GM19328 (cell line): ENCODE measurements around the gene PSMC1.
A peak's percentile ranks its signal among the peaks of the same experiment; 100 is the strongest.
"Not testable (repeated sequence)": the region's sequence is repeated elsewhere in the genome, so short reads cannot be mapped to it uniquely, and the experiment has no call there.

Experiments
- ATAC-seq: cut with Tn5 transposase; IDR thresholded peaks from one replicate; pipeline ENCODE4 v1.9.1; 2021; ENCODE audit warnings: mild to moderate bottlenecking, moderate library complexity; ENCODE audit not compliant: unreplicated experiment

PSMC1 gene

GRCh38 chr14:90256354-90257131, at the start of gene PSMC1:
PSMC1 (plus strand) TSS chr14:90256553; CDS start chr14:90256598, 45 bp downstream.
- peak; percentile 95 for ATAC-seq

- no peak for ATAC-seq
Measured at GRCh38 chr14:90213099-90213748, 43.1 kb upstream of the PSMC1 start.

GRCh38 chr14:90228478-90228877, 27.9 kb upstream of the PSMC1 start:
- no peak for ATAC-seq

GRCh38 chr14:90229942-90230341, 26.4 kb upstream of the PSMC1 start:
- ATAC-seq = not testable (repeated sequence)

- ATAC-seq = no peak
Measured at GRCh38 chr14:90235179-90235976, 21.0 kb upstream of the PSMC1 start.

- ATAC-seq = no peak
Measured at GRCh38 chr14:90239139-90239538, 17.2 kb upstream of the PSMC1 start.

- no peak for ATAC-seq
Measured at GRCh38 chr14:90242444-90242843, 13.9 kb upstream of the PSMC1 start.

GRCh38 chr14:90246936-90247335, 9.4 kb upstream of the PSMC1 start:
- ATAC-seq = no peak

- not testable (repeated sequence) for ATAC-seq
Measured at GRCh38 chr14:90247441-90247840, 8.9 kb upstream of the PSMC1 start.

GRCh38 chr14:90248594-90248993, 7.8 kb upstream of the PSMC1 start:
- no peak for ATAC-seq

GRCh38 chr14:90253826-90254225, 2.5 kb upstream of the PSMC1 start:
- ATAC-seq = no peak

GRCh38 chr14:90255871-90256270, 482 bp upstream of the PSMC1 start:
- ATAC-seq = no peak

- ATAC-seq = no peak
Measured at GRCh38 chr14:90263748-90264449, 7.5 kb downstream of the PSMC1 start.

- no peak for ATAC-seq
Measured at GRCh38 chr14:90266441-90267154, 10.2 kb downstream of the PSMC1 start.

GRCh38 chr14:90268420-90268819, 12.1 kb downstream of the PSMC1 start:
- no peak for ATAC-seq

GRCh38 chr14:90272523-90272922, 16.2 kb downstream of the PSMC1 start:
- no peak for ATAC-seq

- ATAC-seq = no peak
Measured at GRCh38 chr14:90273532-90273931, 17.2 kb downstream of the PSMC1 start.

GRCh38 chr14:90274019-90274418, 17.7 kb downstream of the PSMC1 start:
- no peak for ATAC-seq

GRCh38 chr14:90274808-90275457, 18.6 kb downstream of the PSMC1 start:
- no peak for ATAC-seq

- ATAC-seq = no peak
Measured at GRCh38 chr14:90275458-90275814, 19.1 kb downstream of the PSMC1 start.
